EL (cell line): ENCODE results near the gene TNFRSF25.

Experiments
- DNase-seq: peaks from one replicate; pipeline ENCODE4 v3.0.0-alpha.2; 2016

TNFRSF25 gene

DNA sequence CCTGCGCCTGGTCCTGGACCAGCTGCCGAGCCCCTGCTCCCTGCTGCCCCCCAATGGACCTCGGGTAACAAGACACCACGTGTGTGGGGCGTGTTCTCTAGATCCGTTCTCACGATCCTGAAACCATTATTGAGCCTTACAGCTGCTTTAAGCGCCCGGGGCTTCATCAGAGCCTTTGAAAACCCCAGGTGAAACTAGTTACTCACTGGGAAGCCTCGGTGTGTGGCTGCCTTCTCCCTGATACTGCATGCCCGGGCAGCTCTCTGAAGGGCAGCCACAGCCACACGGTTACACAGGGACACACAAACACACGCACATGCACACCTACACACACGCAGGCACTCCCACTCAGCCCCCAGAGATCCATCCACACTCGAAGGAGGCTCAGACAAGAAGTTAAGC is 51.5 kb downstream of the TNFRSF25 start:
- DNase-seq: peak; percentile 70

DNA sequence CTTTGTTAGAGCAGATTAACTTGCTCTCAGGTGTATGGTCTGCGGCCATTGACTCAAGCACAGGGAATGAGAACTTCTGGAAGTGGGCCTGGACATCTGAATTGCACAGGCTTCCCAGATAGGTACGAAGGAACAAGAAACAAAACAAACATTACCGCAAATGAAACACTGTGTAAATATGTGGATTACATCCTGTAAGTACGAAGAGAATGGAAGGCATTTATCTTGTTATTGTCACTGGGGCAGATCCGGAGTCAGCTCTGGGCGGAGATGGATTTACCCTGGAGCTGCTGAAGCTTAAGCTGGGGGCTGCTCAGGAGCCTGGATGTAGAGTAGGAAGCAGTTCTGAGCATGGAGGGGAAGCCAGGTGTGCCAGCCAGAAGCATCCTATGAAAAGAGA is 53.1 kb downstream of the TNFRSF25 start:
- DNase-seq: no peak
